M059J (cell line): Measurements from ENCODE around the gene METTL21A. TPM values are rescaled to one million over a fixed set of nuclear protein-coding genes. Genes with fewer than 3 reads are reported as not detected.
"Not testable (repeated sequence)": the region's sequence is repeated elsewhere in the genome, so short reads cannot be mapped to it uniquely, and the experiment has no call there.

Experiments
- DNase-seq: peaks from one replicate; pipeline ENCODE4 v3.0.0-alpha.2; 2012; ENCODE audit warnings: low read depth
- total RNA-seq: library from RNA; depleted of rRNA; stranded (reverse); fragments of >200 nt; shearing (Covaris generic); gene quantifications from 2 replicates; pipeline ENCODE4 v1.2.3, GENCODE V29; 2014; rRNA removed

Gene METTL21A
- total RNA-seq: 29.1 and 32.6 TPM in 2 replicates

- DNase-seq: peak; percentile 87
Measured at GRCh38 chr2:207625014-207625907, at the start of gene METTL21A. Gene METTL21A (minus strand): TSS chr2:207625394. CDS start chr2:207624375, 1,019 bp downstream.

GRCh38 chr2:207674826-207675225, 49.6 kb upstream of the METTL21A start:
- no peak for DNase-seq

GRCh38 chr2:207674266-207674774, 49.1 kb upstream of the METTL21A start:
- no peak for DNase-seq

- DNase-seq: no peak
Measured at GRCh38 chr2:207673431-207673830, 48.2 kb upstream of the METTL21A start.

DNA sequence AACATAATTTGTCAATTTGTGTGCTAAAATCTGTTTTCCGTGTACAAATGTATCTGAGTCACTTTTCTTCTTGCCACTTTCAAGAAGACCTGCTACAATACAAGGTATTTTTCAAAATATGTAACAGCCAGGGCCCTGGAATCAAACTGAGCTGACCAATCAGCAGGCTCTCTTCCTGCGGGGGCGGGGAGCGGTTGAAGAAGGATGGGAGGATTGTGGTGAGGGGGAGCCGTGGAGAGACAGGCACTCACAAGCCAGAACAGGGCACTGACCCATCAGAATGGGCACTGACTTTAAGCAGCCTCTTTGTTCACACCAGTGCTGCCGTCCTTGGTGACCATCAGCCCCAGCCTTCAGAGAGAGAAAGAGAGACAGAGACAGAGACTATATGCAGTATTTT, 45.7 kb upstream of the METTL21A start:
- DNase-seq: no peak

DNA sequence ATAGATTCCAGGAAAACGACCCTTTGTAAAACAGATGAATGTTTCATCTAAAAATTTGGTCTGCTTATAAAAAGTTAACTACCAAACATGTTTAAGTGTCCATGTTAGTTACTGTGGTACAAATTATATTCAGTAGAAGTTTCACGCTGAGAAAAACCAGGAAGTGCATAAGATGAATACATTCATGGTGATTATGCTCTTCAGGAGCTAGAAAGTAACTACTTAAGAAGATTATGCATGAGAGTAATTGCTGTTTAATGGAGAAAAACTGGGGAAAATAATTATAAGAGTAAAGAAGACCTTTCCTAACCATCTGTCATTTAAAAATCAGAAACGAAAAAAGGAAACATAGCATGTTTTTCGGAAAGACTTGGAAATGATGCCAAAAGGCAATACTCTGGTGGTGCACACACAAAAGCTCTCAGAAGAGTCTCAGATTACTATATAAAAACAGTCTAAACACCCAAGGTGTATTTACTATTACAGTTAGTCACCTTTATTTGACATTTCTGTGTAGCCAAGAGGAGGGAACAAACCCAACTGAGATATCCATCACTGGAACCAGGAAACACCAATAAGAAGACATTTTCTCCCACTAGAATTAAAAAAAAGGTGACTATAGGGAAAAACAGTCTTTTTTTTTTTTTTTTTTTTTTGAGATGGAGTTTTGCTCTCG, 38.8 kb upstream of the METTL21A start:
- no peak for DNase-seq

GRCh38 chr2:207662203-207662602, 37.0 kb upstream of the METTL21A start:
- DNase-seq: peak; percentile 7

DNA sequence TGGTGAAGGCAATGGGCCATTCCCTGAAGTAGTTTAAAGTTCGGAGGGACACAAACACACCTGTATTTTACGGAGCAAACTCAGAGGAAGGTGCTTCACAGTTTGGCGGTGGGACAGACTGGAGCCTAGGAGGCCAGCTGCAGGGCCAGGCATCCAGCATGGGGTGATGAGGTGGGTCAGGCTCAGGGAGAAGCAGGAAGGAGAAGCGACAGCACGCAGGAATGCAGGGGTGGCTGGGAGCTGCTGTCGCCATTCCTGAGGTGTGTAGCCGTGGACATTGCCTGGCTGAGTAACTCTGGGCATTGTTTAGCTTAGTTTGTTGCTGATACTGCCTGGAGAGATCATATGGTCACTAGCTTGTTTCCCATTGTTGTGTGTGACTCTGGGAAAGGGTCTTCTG, 35.8 kb upstream of the METTL21A start:
- no peak for DNase-seq

DNA sequence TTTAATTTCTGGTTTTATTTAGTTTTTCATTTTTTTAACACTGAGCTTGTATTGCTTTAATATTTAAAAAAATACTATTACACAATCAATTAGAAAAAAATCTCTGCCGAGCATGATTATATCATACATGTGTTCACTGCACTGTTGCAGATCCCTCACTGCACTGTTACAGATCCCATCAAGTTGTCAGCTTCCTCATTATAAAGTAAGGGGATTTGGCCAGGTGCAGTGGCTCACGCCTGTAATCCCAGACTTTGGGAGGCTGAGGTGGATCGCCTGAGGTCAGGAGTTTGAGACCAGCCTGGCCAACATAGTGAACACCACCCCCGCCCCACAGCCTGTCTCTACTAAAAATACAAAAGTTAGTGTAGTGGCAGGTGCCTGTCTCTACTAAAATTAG, 33.0 kb upstream of the METTL21A start:
- DNase-seq: no peak

DNA sequence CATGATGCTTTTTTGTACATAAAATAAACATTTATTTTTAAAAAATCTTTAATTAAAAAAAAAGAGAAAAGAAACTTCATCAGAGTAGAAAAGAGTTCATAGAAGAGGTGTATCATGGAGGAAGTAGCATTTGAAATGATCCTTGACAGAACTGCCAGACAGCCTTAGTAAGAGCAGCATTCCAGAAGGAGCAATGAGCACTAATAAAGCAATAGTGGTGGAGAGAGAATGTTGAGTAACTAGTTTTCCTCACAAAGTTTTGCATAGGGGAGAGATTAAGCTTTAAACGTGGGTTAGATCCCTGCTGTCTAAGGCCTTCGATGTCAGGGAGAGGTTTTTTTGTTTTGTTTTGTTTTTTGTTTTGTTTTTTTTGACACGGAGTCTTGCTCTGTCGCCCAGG, 29.8 kb upstream of the METTL21A start:
- no peak for DNase-seq

GRCh38 chr2:207646582-207646981, 21.4 kb upstream of the METTL21A start:
- DNase-seq: not testable (repeated sequence)

- DNase-seq: no peak
Measured at GRCh38 chr2:207643892-207644291, 18.7 kb upstream of the METTL21A start.

GRCh38 chr2:207640661-207641060, 15.5 kb upstream of the METTL21A start:
- no peak for DNase-seq

DNA sequence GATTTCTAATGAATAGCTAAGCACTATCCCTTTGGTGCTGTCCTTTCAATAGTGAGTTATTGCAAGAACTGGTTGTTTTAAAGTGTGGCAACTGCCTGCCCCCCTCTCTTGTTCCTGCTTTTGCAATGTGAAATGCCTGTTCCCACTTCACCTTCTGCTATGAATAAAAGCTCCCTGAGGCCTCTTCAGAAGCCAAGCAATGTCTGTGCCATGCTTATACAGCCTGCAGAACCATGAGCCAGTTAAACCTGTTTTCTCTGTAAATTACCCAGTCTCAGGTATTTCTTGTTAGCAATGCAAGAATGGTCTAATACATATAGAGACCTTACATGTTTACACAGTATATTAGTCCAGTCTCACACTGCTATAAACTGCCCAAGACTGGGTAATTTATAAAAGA, 15.0 kb upstream of the METTL21A start:
- DNase-seq: no peak

- DNase-seq: not testable (repeated sequence)
Measured at GRCh38 chr2:207639288-207639687, 14.1 kb upstream of the METTL21A start.

- DNase-seq: no peak
Measured at GRCh38 chr2:207635468-207636200, 10.4 kb upstream of the METTL21A start.

- no peak for DNase-seq
Measured at GRCh38 chr2:207633686-207634085, 8.5 kb upstream of the METTL21A start.

- peak; percentile 90 for DNase-seq
Measured at GRCh38 chr2:207632575-207633493, 7.6 kb upstream of the METTL21A start.

- DNase-seq: no peak
Measured at GRCh38 chr2:207630491-207630890, 5.3 kb upstream of the METTL21A start.

GRCh38 chr2:207629553-207629952, 4.4 kb upstream of the METTL21A start:
- DNase-seq: no peak
